ENCODE measurements around the gene ALOX5.
"Not testable (repeated sequence)": the region's sequence is repeated elsewhere in the genome, so short reads cannot be mapped to it uniquely, and the experiment has no call there.

ALOX5 gene

GRCh38 chr10:45358961-45359360, 15.1 kb upstream of the ALOX5 start:
- not testable (repeated sequence) for H2BK12ac ChIP-seq (ENCODE audit: low read length); H2BK5ac ChIP-seq (ENCODE audit: low read length); H4K8ac ChIP-seq (ENCODE audit: low read depth, low read length); H3K14ac ChIP-seq (ENCODE audit: low read length); H3K4me3 ChIP-seq (ENCODE audit: low read length in 2 of 2); H2AFZ ChIP-seq (ENCODE audit: low read length); H3K4me2 ChIP-seq (ENCODE audit: insufficient read depth, low read length, poor library complexity, severe bottlenecking); H3K4ac ChIP-seq (ENCODE audit: low read length); DNase-seq (ENCODE audit: low spot score); H3K36me3 ChIP-seq (replicated peaks in 1 of 2; ENCODE audit: control insufficient read depth in 2 of 2, insufficient read depth in 2 of 2, low read length in 2 of 2); H3K79me1 ChIP-seq (ENCODE audit: low read depth, low read length); H3K23ac ChIP-seq (ENCODE audit: low read depth, low read length, poor library complexity); H2AK5ac ChIP-seq (ENCODE audit: low read depth, low read length); H4K91ac ChIP-seq (ENCODE audit: low read depth, low read length, poor library complexity); H3K9ac ChIP-seq (ENCODE audit: low read depth, low read length, poor library complexity); H2BK120ac ChIP-seq (ENCODE audit: low read depth, low read length); H3K27ac ChIP-seq (replicated peaks; ENCODE audit: low read length); H3K27me3 ChIP-seq (ENCODE audit: control insufficient read depth in 3 of 3, insufficient read depth in 3 of 3, low read depth in 1 of 3, low read length in 3 of 3); H3K18ac ChIP-seq (ENCODE audit: low read length); H3K9me3 ChIP-seq (replicated peaks in 1 of 2; ENCODE audit: control insufficient read depth in 2 of 2, insufficient read depth in 1 of 2, low read depth in 1 of 2, low read length in 2 of 2); H3K4me1 ChIP-seq (ENCODE audit: control insufficient read depth in 2 of 2, insufficient read depth in 1 of 2, low read depth in 1 of 2, low read length in 2 of 2); H2BK15ac ChIP-seq (ENCODE audit: low read length)
- WGBS, 2 donors (ENCODE audit: extremely low coverage in 2 of 2, insufficient read length in 2 of 2, insufficient replicate concordance in 1 of 2) = no CpG with 5 or more reads among the region's 7 CpGs

GRCh38 chr10:45361983-45362799, 11.8 kb upstream of the ALOX5 start:
- not testable (repeated sequence) for H3K4me3 ChIP-seq (ENCODE audit: low read length in 2 of 2); H3K23ac ChIP-seq (ENCODE audit: low read depth, low read length, poor library complexity); H3K27ac ChIP-seq (replicated peaks; ENCODE audit: low read length); H2BK15ac ChIP-seq (ENCODE audit: low read length); H2AK5ac ChIP-seq (ENCODE audit: low read depth, low read length); H2BK5ac ChIP-seq (ENCODE audit: low read length); H4K8ac ChIP-seq (ENCODE audit: low read depth, low read length); H3K4ac ChIP-seq (ENCODE audit: low read length); H2BK120ac ChIP-seq (ENCODE audit: low read depth, low read length); H3K36me3 ChIP-seq (replicated peaks in 1 of 2; ENCODE audit: control insufficient read depth in 2 of 2, insufficient read depth in 2 of 2, low read length in 2 of 2); DNase-seq (ENCODE audit: low spot score); H3K9me3 ChIP-seq (replicated peaks in 1 of 2; ENCODE audit: control insufficient read depth in 2 of 2, insufficient read depth in 1 of 2, low read depth in 1 of 2, low read length in 2 of 2); H3K18ac ChIP-seq (ENCODE audit: low read length); H3K14ac ChIP-seq (ENCODE audit: low read length); H3K9ac ChIP-seq (ENCODE audit: low read depth, low read length, poor library complexity); H3K79me1 ChIP-seq (ENCODE audit: low read depth, low read length); H3K27me3 ChIP-seq (ENCODE audit: control insufficient read depth in 3 of 3, insufficient read depth in 3 of 3, low read depth in 1 of 3, low read length in 3 of 3); H4K91ac ChIP-seq (ENCODE audit: low read depth, low read length, poor library complexity); H2BK12ac ChIP-seq (ENCODE audit: low read length); H3K4me1 ChIP-seq (ENCODE audit: control insufficient read depth in 2 of 2, insufficient read depth in 1 of 2, low read depth in 1 of 2, low read length in 2 of 2); H3K4me2 ChIP-seq (ENCODE audit: insufficient read depth, low read length, poor library complexity, severe bottlenecking)
- WGBS, 2 donors (ENCODE audit: extremely low coverage in 2 of 2, insufficient read length in 2 of 2, insufficient replicate concordance in 1 of 2) = no CpG with 5 or more reads among the region's 18 CpGs
- peak overlapping the region; percentile 64 for H2AFZ ChIP-seq (ENCODE audit: low read length)

- not testable (repeated sequence) for H3K27ac ChIP-seq (replicated peaks; ENCODE audit: low read length); H2BK12ac ChIP-seq (ENCODE audit: low read length); H3K14ac ChIP-seq (ENCODE audit: low read length); H3K79me1 ChIP-seq (ENCODE audit: low read depth, low read length); H4K91ac ChIP-seq (ENCODE audit: low read depth, low read length, poor library complexity); H3K18ac ChIP-seq (ENCODE audit: low read length); H2AFZ ChIP-seq (ENCODE audit: low read length); H2BK15ac ChIP-seq (ENCODE audit: low read length); H3K9me3 ChIP-seq (replicated peaks in 1 of 2; ENCODE audit: control insufficient read depth in 2 of 2, insufficient read depth in 1 of 2, low read depth in 1 of 2, low read length in 2 of 2); H3K4me2 ChIP-seq (ENCODE audit: insufficient read depth, low read length, poor library complexity, severe bottlenecking); H3K4me1 ChIP-seq (ENCODE audit: control insufficient read depth in 2 of 2, insufficient read depth in 1 of 2, low read depth in 1 of 2, low read length in 2 of 2); H3K9ac ChIP-seq (ENCODE audit: low read depth, low read length, poor library complexity); H3K23ac ChIP-seq (ENCODE audit: low read depth, low read length, poor library complexity); H2AK5ac ChIP-seq (ENCODE audit: low read depth, low read length); H4K8ac ChIP-seq (ENCODE audit: low read depth, low read length); H2BK5ac ChIP-seq (ENCODE audit: low read length); H3K4ac ChIP-seq (ENCODE audit: low read length); DNase-seq (ENCODE audit: low spot score); H2BK120ac ChIP-seq (ENCODE audit: low read depth, low read length); H3K4me3 ChIP-seq (ENCODE audit: low read length in 2 of 2); H3K36me3 ChIP-seq (replicated peaks in 1 of 2; ENCODE audit: control insufficient read depth in 2 of 2, insufficient read depth in 2 of 2, low read length in 2 of 2)
- H3K27me3 ChIP-seq (ENCODE audit: control insufficient read depth in 3 of 3, insufficient read depth in 3 of 3, low read depth in 1 of 3, low read length in 3 of 3) = peaks cover 0 to 21% (median 11%) of the 10 kb centered on the region in 3 experiments
- no CpG with 5 or more reads among the region's 3 CpGs for WGBS, 2 donors (ENCODE audit: extremely low coverage in 2 of 2, insufficient read length in 2 of 2, insufficient replicate concordance in 1 of 2)
Observed at GRCh38 chr10:45367643-45368042, 6.4 kb upstream of the ALOX5 start.

GRCh38 chr10:45368181-45368580, 5.8 kb upstream of the ALOX5 start:
- peaks cover 0 to 27% (median 16%) of the 10 kb centered on the region in 3 experiments for H3K27me3 ChIP-seq (ENCODE audit: control insufficient read depth in 3 of 3, insufficient read depth in 3 of 3, low read depth in 1 of 3, low read length in 3 of 3)
- no peaks in the 10 kb centered on the region for H3K79me1 ChIP-seq (ENCODE audit: low read depth, low read length)
- H3K14ac ChIP-seq (ENCODE audit: low read length) = no peak overlapping the region
- no peak overlapping the region for H4K8ac ChIP-seq (ENCODE audit: low read depth, low read length)
- H2BK12ac ChIP-seq (ENCODE audit: low read length) = no peak overlapping the region
- H3K18ac ChIP-seq (ENCODE audit: low read length) = no peak overlapping the region
- H4K91ac ChIP-seq (ENCODE audit: low read depth, low read length, poor library complexity) = no peak overlapping the region
- H2BK120ac ChIP-seq (ENCODE audit: low read depth, low read length) = no peak overlapping the region
- no peak overlapping the region for H2BK5ac ChIP-seq (ENCODE audit: low read length)
- H3K36me3 ChIP-seq (replicated peaks in 1 of 2; ENCODE audit: control insufficient read depth in 2 of 2, insufficient read depth in 2 of 2, low read length in 2 of 2) = no peaks in the 10 kb centered on the region
- no peak overlapping the region for H3K4ac ChIP-seq (ENCODE audit: low read length)
- H3K27ac ChIP-seq (replicated peaks; ENCODE audit: low read length) = no peak overlapping the region
- no peak overlapping the region for H3K9ac ChIP-seq (ENCODE audit: low read depth, low read length, poor library complexity)
- no CpG with 5 or more reads among the region's 2 CpGs for WGBS, 2 donors (ENCODE audit: extremely low coverage in 2 of 2, insufficient read length in 2 of 2, insufficient replicate concordance in 1 of 2)
- no peak overlapping the region for H3K4me3 ChIP-seq (ENCODE audit: low read length in 2 of 2)
- no peak overlapping the region for H2AFZ ChIP-seq (ENCODE audit: low read length)
- no peak for DNase-seq (ENCODE audit: low spot score)
- no peak overlapping the region for H3K4me2 ChIP-seq (ENCODE audit: insufficient read depth, low read length, poor library complexity, severe bottlenecking)
- H3K9me3 ChIP-seq (replicated peaks in 1 of 2; ENCODE audit: control insufficient read depth in 2 of 2, insufficient read depth in 1 of 2, low read depth in 1 of 2, low read length in 2 of 2) = no peaks in the 10 kb centered on the region
- no peak overlapping the region for H2AK5ac ChIP-seq (ENCODE audit: low read depth, low read length)
- no peak overlapping the region for H2BK15ac ChIP-seq (ENCODE audit: low read length)
- no peak overlapping the region for H3K23ac ChIP-seq (ENCODE audit: low read depth, low read length, poor library complexity)
- no peaks in the 10 kb centered on the region for H3K4me1 ChIP-seq (ENCODE audit: control insufficient read depth in 2 of 2, insufficient read depth in 1 of 2, low read depth in 1 of 2, low read length in 2 of 2)
